GM12864 (cell line): Measurements from ENCODE around the gene MAD1L1.

Experiments used
- DNase-seq: peaks from one replicate; pipeline ENCODE4 v3.0.0-alpha.2; 2011; ENCODE audit warnings: low read depth
- H3K4me3 ChIP-seq: 2 replicates; pipeline ENCODE4 v1.5.1; 2011; ENCODE audit warnings: mild to moderate bottlenecking, low read depth, low read length, control low read depth
- TF ChIP-seq, protein P1 (sequence below): IDR thresholded peaks from 2 replicates; pipeline ENCODE4 v1.5.1; 2011; ENCODE audit warnings: low read depth, mild to moderate bottlenecking, moderate library complexity, low read length, control low read depth, inconsistent platforms; ENCODE audit errors: missing control alignments

The MAD1L1 gene

GRCh38 chr7:1969459-1970284 lies 263.1 kb downstream of the MAD1L1 start:
- TF ChIP-seq, protein P1, sequence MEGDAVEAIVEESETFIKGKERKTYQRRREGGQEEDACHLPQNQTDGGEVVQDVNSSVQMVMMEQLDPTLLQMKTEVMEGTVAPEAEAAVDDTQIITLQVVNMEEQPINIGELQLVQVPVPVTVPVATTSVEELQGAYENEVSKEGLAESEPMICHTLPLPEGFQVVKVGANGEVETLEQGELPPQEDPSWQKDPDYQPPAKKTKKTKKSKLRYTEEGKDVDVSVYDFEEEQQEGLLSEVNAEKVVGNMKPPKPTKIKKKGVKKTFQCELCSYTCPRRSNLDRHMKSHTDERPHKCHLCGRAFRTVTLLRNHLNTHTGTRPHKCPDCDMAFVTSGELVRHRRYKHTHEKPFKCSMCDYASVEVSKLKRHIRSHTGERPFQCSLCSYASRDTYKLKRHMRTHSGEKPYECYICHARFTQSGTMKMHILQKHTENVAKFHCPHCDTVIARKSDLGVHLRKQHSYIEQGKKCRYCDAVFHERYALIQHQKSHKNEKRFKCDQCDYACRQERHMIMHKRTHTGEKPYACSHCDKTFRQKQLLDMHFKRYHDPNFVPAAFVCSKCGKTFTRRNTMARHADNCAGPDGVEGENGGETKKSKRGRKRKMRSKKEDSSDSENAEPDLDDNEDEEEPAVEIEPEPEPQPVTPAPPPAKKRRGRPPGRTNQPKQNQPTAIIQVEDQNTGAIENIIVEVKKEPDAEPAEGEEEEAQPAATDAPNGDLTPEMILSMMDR: no peak
- DNase-seq: no peak
- no peak overlapping the region for H3K4me3 ChIP-seq

GRCh38 chr7:1968397-1969111 lies 264.2 kb downstream of the MAD1L1 start:
- DNase-seq: no peak
- no peak overlapping the region for H3K4me3 ChIP-seq
- TF ChIP-seq, protein P1: no peak

- no peak overlapping the region for H3K4me3 ChIP-seq
- no peak for DNase-seq
- TF ChIP-seq, protein P1: no peak
These were observed 265.0 kb downstream of the MAD1L1 start for GRCh38 chr7:1967512-1968396.

DNA sequence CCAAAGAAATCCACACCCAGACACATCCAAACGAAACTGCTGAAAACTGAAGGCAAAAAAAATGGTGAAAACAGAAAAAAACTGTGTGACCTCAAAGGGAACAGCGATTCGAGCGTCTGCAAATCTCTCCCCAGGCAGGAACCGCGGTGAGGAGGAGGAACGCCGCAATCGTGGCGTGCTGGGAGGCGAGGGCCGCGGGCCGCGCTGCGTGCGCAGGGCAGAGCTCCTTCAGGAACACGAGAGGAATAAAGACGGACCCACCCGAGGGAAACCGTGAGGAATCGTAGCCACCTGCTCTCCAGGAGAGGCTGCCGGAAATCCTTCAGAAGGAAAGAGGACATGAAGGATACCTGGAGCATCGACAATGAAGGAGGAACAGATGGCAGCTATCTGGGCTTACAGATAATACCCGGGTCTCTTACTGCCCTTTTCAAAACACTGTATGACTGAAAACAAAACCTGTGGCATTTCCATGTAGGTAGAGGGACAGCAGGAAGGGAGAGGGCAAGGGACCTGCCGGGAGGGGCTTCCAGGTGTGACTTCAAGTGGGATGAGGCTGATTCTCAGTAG lies 266.0 kb downstream of the MAD1L1 start:
- DNase-seq: no peak

GRCh38 chr7:1965579-1966294 lies 267.0 kb downstream of the MAD1L1 start:
- TF ChIP-seq, protein P1: no peak
- DNase-seq: no peak

More for the DNA sequence above, 266.0 kb downstream of the MAD1L1 start:
- TF ChIP-seq, protein P1: no peak
- no peak overlapping the region for H3K4me3 ChIP-seq

More at GRCh38 chr7:1965579-1966294, 267.0 kb downstream of the MAD1L1 start:
- H3K4me3 ChIP-seq: no peak overlapping the region
